ENCODE results near the gene RAB11FIP3.

RAB11FIP3 gene

GRCh38 chr16:559411-560203 lies 134.2 kb downstream of the RAB11FIP3 start:
- Histone ChIP-seq H2AFZ (ENCODE audit: low read length, unreplicated experiment) (no peak overlapping the region), H3K4me3 (ENCODE audit: low read depth, low read length) (no peak overlapping the region), H3K27ac (ENCODE audit: low read depth, low read length) (no peak overlapping the region), H3K27me3 (ENCODE audit: insufficient read depth, low read length) (peaks cover 28% of the 10 kb centered on the region), H3K36me3 (ENCODE audit: insufficient read depth, low read length) (no peaks in the 10 kb centered on the region), H3K79me2 (ENCODE audit: control insufficient read depth, insufficient read depth, low read length, unreplicated experiment) (no peaks in the 10 kb centered on the region), H3K4me1 (ENCODE audit: control insufficient read depth, insufficient read depth, low read length, unreplicated experiment) (peaks cover 8% of the 10 kb centered on the region)

GRCh38 chr16:560204-560700 lies 134.8 kb downstream of the RAB11FIP3 start, which contains the start of gene PRR35:
TSS of gene PRR35 (plus strand) at chr16:560394. CDS start at chr16:563295, 2,901 bp downstream.
- H2AFZ ChIP-seq (ENCODE audit: low read length, unreplicated experiment), result no peak within 1 kb of the TSS
- H3K79me2 ChIP-seq (ENCODE audit: control insufficient read depth, insufficient read depth, low read length, unreplicated experiment), result no peaks in the 10 kb centered on the region
- H3K27ac ChIP-seq (ENCODE audit: low read depth, low read length), result no peak within 1 kb of the TSS
- no peak within 1 kb of the TSS for H3K4me3 ChIP-seq (ENCODE audit: low read depth, low read length)
- H3K36me3 ChIP-seq (ENCODE audit: insufficient read depth, low read length), result no peaks in the 10 kb centered on the region
- peaks cover 28% of the 10 kb centered on the region for H3K27me3 ChIP-seq (ENCODE audit: insufficient read depth, low read length)
- H3K4me1 ChIP-seq (ENCODE audit: control insufficient read depth, insufficient read depth, low read length, unreplicated experiment), result peaks cover 3% of the 10 kb centered on the region

GRCh38 chr16:560701-561412 lies 135.4 kb downstream of the RAB11FIP3 start:
- H3K79me2 ChIP-seq (ENCODE audit: control insufficient read depth, insufficient read depth, low read length, unreplicated experiment), result no peaks in the 10 kb centered on the region
- H3K4me3 ChIP-seq (ENCODE audit: low read depth, low read length), result no peak overlapping the region
- no peaks in the 10 kb centered on the region for H3K36me3 ChIP-seq (ENCODE audit: insufficient read depth, low read length)
- no peak overlapping the region for H3K27ac ChIP-seq (ENCODE audit: low read depth, low read length)
- no peak overlapping the region for H2AFZ ChIP-seq (ENCODE audit: low read length, unreplicated experiment)
- no peaks in the 10 kb centered on the region for H3K4me1 ChIP-seq (ENCODE audit: control insufficient read depth, insufficient read depth, low read length, unreplicated experiment)
- H3K27me3 ChIP-seq (ENCODE audit: insufficient read depth, low read length), result peaks cover 28% of the 10 kb centered on the region

- H3K79me2 ChIP-seq (ENCODE audit: control insufficient read depth, insufficient read depth, low read length, unreplicated experiment), result no peaks in the 10 kb centered on the region
- peaks cover 28% of the 10 kb centered on the region for H3K27me3 ChIP-seq (ENCODE audit: insufficient read depth, low read length)
- H2AFZ ChIP-seq (ENCODE audit: low read length, unreplicated experiment), result no peak overlapping the region
- no peak overlapping the region for H3K4me3 ChIP-seq (ENCODE audit: low read depth, low read length)
- H3K36me3 ChIP-seq (ENCODE audit: insufficient read depth, low read length), result no peaks in the 10 kb centered on the region
- H3K27ac ChIP-seq (ENCODE audit: low read depth, low read length), result no peak overlapping the region
- H3K4me1 ChIP-seq (ENCODE audit: control insufficient read depth, insufficient read depth, low read length, unreplicated experiment), result peaks cover 4% of the 10 kb centered on the region
Observed at GRCh38 chr16:561413-561794, 136.0 kb downstream of the RAB11FIP3 start.

- Histone ChIP-seq H3K4me3 (ENCODE audit: low read depth, low read length) (no peak overlapping the region), H3K27me3 (ENCODE audit: insufficient read depth, low read length) (peaks cover 28% of the 10 kb centered on the region), H3K36me3 (ENCODE audit: insufficient read depth, low read length) (no peaks in the 10 kb centered on the region), H3K79me2 (ENCODE audit: control insufficient read depth, insufficient read depth, low read length, unreplicated experiment) (no peaks in the 10 kb centered on the region), H3K27ac (ENCODE audit: low read depth, low read length) (no peak overlapping the region), H2AFZ (ENCODE audit: low read length, unreplicated experiment) (no peak overlapping the region), H3K4me1 (ENCODE audit: control insufficient read depth, insufficient read depth, low read length, unreplicated experiment) (peaks cover 12% of the 10 kb centered on the region)
Observed at GRCh38 chr16:561957-562938, 136.8 kb downstream of the RAB11FIP3 start.

- Histone ChIP-seq H3K27me3 (ENCODE audit: insufficient read depth, low read length) (peaks cover 28% of the 10 kb centered on the region), H3K36me3 (ENCODE audit: insufficient read depth, low read length) (no peaks in the 10 kb centered on the region), H3K79me2 (ENCODE audit: control insufficient read depth, insufficient read depth, low read length, unreplicated experiment) (no peaks in the 10 kb centered on the region), H3K4me1 (ENCODE audit: control insufficient read depth, insufficient read depth, low read length, unreplicated experiment) (peaks cover 12% of the 10 kb centered on the region), H3K4me3 (ENCODE audit: low read depth, low read length) (no peak overlapping the region), H3K27ac (ENCODE audit: low read depth, low read length) (no peak overlapping the region), H2AFZ (ENCODE audit: low read length, unreplicated experiment) (no peak overlapping the region)
Observed at GRCh38 chr16:563072-563644, 137.7 kb downstream of the RAB11FIP3 start.

GRCh38 chr16:564690-565418 lies 139.4 kb downstream of the RAB11FIP3 start:
- peaks cover 18% of the 10 kb centered on the region for H3K4me1 ChIP-seq (ENCODE audit: control insufficient read depth, insufficient read depth, low read length, unreplicated experiment)
- no peaks in the 10 kb centered on the region for H3K36me3 ChIP-seq (ENCODE audit: insufficient read depth, low read length)
- no peak overlapping the region for H3K4me3 ChIP-seq (ENCODE audit: low read depth, low read length)
- H3K27me3 ChIP-seq (ENCODE audit: insufficient read depth, low read length), result peaks cover 18% of the 10 kb centered on the region
- H2AFZ ChIP-seq (ENCODE audit: low read length, unreplicated experiment), result no peak overlapping the region
- H3K27ac ChIP-seq (ENCODE audit: low read depth, low read length), result no peak overlapping the region
- peaks cover under 1% of the 10 kb centered on the region for H3K79me2 ChIP-seq (ENCODE audit: control insufficient read depth, insufficient read depth, low read length, unreplicated experiment)

- no peaks in the 10 kb centered on the region for H3K36me3 ChIP-seq (ENCODE audit: insufficient read depth, low read length)
- peaks cover 5% of the 10 kb centered on the region for H3K79me2 ChIP-seq (ENCODE audit: control insufficient read depth, insufficient read depth, low read length, unreplicated experiment)
- no peak overlapping the region for H3K27ac ChIP-seq (ENCODE audit: low read depth, low read length)
- H2AFZ ChIP-seq (ENCODE audit: low read length, unreplicated experiment), result no peak overlapping the region
- peaks cover 18% of the 10 kb centered on the region for H3K4me1 ChIP-seq (ENCODE audit: control insufficient read depth, insufficient read depth, low read length, unreplicated experiment)
- H3K4me3 ChIP-seq (ENCODE audit: low read depth, low read length), result no peak overlapping the region
- H3K27me3 ChIP-seq (ENCODE audit: insufficient read depth, low read length), result peaks cover 14% of the 10 kb centered on the region
Observed at GRCh38 chr16:565419-566330, 140.2 kb downstream of the RAB11FIP3 start.
